Measurements from ENCODE around the gene NBEAL2.

- no peak for TF ChIP-seq POLR2AphosphoS5 (IDR thresholded peaks at IDR 0.05)
- TF ChIP-seq, protein P1, sequence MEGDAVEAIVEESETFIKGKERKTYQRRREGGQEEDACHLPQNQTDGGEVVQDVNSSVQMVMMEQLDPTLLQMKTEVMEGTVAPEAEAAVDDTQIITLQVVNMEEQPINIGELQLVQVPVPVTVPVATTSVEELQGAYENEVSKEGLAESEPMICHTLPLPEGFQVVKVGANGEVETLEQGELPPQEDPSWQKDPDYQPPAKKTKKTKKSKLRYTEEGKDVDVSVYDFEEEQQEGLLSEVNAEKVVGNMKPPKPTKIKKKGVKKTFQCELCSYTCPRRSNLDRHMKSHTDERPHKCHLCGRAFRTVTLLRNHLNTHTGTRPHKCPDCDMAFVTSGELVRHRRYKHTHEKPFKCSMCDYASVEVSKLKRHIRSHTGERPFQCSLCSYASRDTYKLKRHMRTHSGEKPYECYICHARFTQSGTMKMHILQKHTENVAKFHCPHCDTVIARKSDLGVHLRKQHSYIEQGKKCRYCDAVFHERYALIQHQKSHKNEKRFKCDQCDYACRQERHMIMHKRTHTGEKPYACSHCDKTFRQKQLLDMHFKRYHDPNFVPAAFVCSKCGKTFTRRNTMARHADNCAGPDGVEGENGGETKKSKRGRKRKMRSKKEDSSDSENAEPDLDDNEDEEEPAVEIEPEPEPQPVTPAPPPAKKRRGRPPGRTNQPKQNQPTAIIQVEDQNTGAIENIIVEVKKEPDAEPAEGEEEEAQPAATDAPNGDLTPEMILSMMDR (IDR thresholded peaks at IDR 0.05; ENCODE audit: poor library complexity, severe bottlenecking) = no peak
- no peak for TF ChIP-seq TAF1 (IDR thresholded peaks at IDR 0.05; ENCODE audit: low read depth)
- TF ChIP-seq EZH2 (IDR thresholded peaks at IDR 0.05; ENCODE audit: borderline replicate concordance, insufficient read depth, low read length, poor library complexity, severe bottlenecking) = no peak
- no peak for TF ChIP-seq RAD21 (conservative IDR thresholded peaks at IDR 0.05)
Observed at GRCh38 chr3:47012342-47013230, 33.1 kb downstream of the NBEAL2 start.

Data from neural cell (in vitro differentiated cells).